PC-3 (cell line): Measurements from ENCODE around the gene GPX6. TPM values are rescaled to one million over a fixed set of nuclear protein-coding genes. Genes with fewer than 3 reads are reported as not detected.
A peak's percentile ranks its signal among the peaks of the same experiment; 100 is the strongest.

Source experiments
- ATAC-seq: fragments of 200-7000 bp; cut with Tn5 transposase; 2 replicates; pipeline ENCODE4 v1.9.1; 2020; ENCODE audit warnings: mild to moderate bottlenecking, moderate library complexity
- BruUV-seq: library from RNA; stranded (reverse); fragments of 400-500 nt; replicated peaks from 2 replicates; lab custom pipeline; 2021; lab: Mats Ljungman, UMichigan
- CTCF ChIA-PET: fragments of 300-600 bp; sonication (Branson Sonifier 250); formaldehyde crosslinking; loops from one replicate; lab custom pipeline; 2022; ENCODE audit warnings: antibody characterized with exemption; lab: Charles Lee
- POLR2A ChIA-PET: fragments of 300-600 bp; sonication (Branson Sonifier 250); formaldehyde crosslinking; loops from one replicate; lab custom pipeline; 2022; ENCODE audit warnings: antibody characterized with exemption; ENCODE audit not compliant: unreplicated experiment; lab: Charles Lee
- DNase-seq: peaks from one replicate; pipeline ENCODE4 v3.0.0-alpha.2; 2015
- H2AFZ ChIP-seq: fragments of 300-600 bp; sonication (generic); 2 replicates; pipeline ENCODE4 v1.6.0; 2016; ENCODE audit warnings: antibody characterized with exemption, low read length
- H3F3A ChIP-seq: fragments of 300-600 bp; sonication (generic); one replicate; pipeline ENCODE4 v1.6.0; 2017; ENCODE audit warnings: antibody characterized with exemption, low read length, control low read depth, mild to moderate bottlenecking; ENCODE audit not compliant: unreplicated experiment
- H3K27ac ChIP-seq: fragments of 300-600 bp; sonication (generic); 2 replicates; pipeline ENCODE4 v1.5.1; 2016; ENCODE audit warnings: mild to moderate bottlenecking, low read length
- H3K27me3 ChIP-seq: fragments of 300-600 bp; sonication (generic); 2 replicates; pipeline ENCODE4 v1.6.1; 2016; ENCODE audit warnings: low read length, mixed read lengths
- H3K36me3 ChIP-seq: fragments of 300-600 bp; sonication (generic); 2 replicates; pipeline ENCODE4 v1.6.1; 2016; ENCODE audit warnings: low read depth, mixed run types, low read length, mixed read lengths
- H3K4me1 ChIP-seq: fragments of 300-600 bp; sonication (generic); 2 replicates; pipeline ENCODE4 v1.5.1; 2016; ENCODE audit warnings: low read length; ENCODE audit not compliant: insufficient read depth
- H3K4me2 ChIP-seq: fragments of 300-600 bp; sonication (generic); 2 replicates; pipeline ENCODE4 v1.6.0; 2016; ENCODE audit warnings: low read length
- H3K4me3 ChIP-seq: fragments of 300-600 bp; sonication (generic); 2 replicates; pipeline ENCODE4 v1.5.1; 2016; ENCODE audit warnings: mild to moderate bottlenecking, low read length, mixed read lengths
- H3K79me2 ChIP-seq: fragments of 300-600 bp; sonication (generic); 2 replicates; pipeline ENCODE4 v1.6.1; 2017; ENCODE audit warnings: low read length, mixed read lengths
- H3K9ac ChIP-seq: fragments of 300-600 bp; sonication (generic); 2 replicates; pipeline ENCODE4 v1.6.0; 2016; ENCODE audit warnings: mild to moderate bottlenecking, low read length
- H3K9me2 ChIP-seq: fragments of 300-600 bp; sonication (generic); replicated peaks from 2 replicates; pipeline ENCODE4 v1.6.1; 2016; ENCODE audit warnings: mixed run types, low read length, mixed read lengths
- H3K9me3 ChIP-seq: fragments of 300-600 bp; sonication (generic); 2 replicates; pipeline ENCODE4 v1.6.1; 2016; ENCODE audit warnings: low read length, mixed read lengths
- H4K20me1 ChIP-seq: fragments of 300-600 bp; sonication (generic); 2 replicates; pipeline ENCODE4 v1.6.1; 2016; ENCODE audit warnings: low read length, mixed read lengths
- CTCF ChIP-seq: fragments of 300-600 bp; sonication (generic); conservative IDR thresholded peaks from 2 replicates; pipeline ENCODE4 v1.5.1; 2017; ENCODE audit warnings: antibody characterized with exemption, low read depth, mild to moderate bottlenecking, low read length
- EZH2 ChIP-seq: fragments of 300-600 bp; sonication (generic); IDR thresholded peaks from one replicate; pipeline ENCODE4 v1.6.1; 2017; ENCODE audit warnings: antibody characterized with exemption, mild to moderate bottlenecking, low read length; ENCODE audit not compliant: unreplicated experiment
- EZH2phosphoT487 ChIP-seq: fragments of 300-600 bp; sonication (generic); IDR thresholded peaks from 2 replicates; pipeline ENCODE4 v1.6.1; 2018; ENCODE audit warnings: mild to moderate bottlenecking, antibody characterized with exemption, low read length, borderline replicate concordance
- intact Hi-C: fragments of 100-400 bp; cut with micrococcal nuclease; formaldehyde crosslinking; loops from 2 replicates; pipeline ENCODE4 v1.9.0; 2023
- total RNA-seq: library from RNA; depleted of rRNA; stranded (reverse); fragments of >200 nt; gene quantifications from 2 replicates; pipeline ENCODE4 v1.2.3, GENCODE V29; 2014

The GPX6 gene
- total RNA-seq, 1 experiment from 2014 or later, result not detected

DNA sequence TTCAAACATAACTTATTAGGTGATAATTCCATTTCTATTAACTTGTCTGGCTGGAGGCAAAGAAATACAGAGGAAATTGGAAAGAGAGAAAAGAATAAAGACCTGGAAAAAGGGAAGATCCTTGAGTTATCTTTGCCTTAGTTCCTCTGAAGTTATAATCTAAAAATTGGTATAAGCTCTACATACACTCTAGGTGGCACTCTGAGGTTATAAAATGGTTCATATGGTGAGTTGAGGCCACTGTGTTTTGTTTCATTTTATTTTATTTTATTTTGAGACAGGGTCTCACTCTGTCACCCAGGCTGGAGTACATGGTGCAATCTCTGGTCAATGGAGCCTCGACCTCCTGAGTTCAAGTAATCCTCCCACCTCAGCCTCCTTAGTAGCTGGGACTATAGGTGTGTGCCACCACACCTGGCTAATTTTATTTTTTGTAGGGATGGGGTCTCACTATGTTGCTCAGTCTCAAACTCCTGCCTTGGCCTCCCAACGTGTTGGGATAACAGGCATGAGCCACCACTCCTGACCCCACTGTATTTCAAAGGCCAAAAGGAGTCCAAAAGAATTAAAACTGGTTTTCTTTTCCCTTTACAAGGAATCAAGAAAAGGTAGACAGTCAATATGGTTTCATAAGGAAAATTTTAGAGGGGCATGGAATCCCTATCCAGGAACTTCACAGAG, 19.4 kb downstream of the GPX6 start:
- intact Hi-C loops, result loop anchor here (1.0 to 2.0 kb wide), 3 partner anchors 47 to 188 kb away; no protein-coding TSS in a partner anchor
- peak; percentile 26 for DNase-seq
- POLR2A ChIA-PET, result no interaction called here

DNA sequence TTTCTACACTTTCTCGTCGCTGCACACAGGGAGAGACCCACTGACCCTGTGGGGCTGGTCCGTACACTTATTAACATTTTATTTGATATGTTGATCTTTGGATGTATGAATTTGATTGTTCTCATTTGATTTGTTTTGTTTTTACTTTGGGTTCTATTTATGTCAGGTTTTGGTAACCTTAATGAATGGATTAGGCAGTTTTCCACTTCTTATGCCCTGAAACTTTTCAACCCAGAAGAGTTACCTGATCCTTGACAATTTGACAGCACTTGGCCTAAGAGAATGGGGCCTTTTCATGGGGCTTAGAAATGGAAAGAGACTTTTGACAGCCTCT, 23.6 kb downstream of the GPX6 start:
- Histone ChIP-seq H3K9me3 (no peaks in the 10 kb centered on the region), H3F3A (no peaks in the 10 kb centered on the region), H3K9me2 (no peaks in the 10 kb centered on the region), H3K4me3 (no peak overlapping the region), H3K4me2 (no peak overlapping the region; the same call in 1 of the 2 replicates), H4K20me1 (no peaks in the 10 kb centered on the region), H3K4me1 (peaks cover 13% of the 10 kb centered on the region), H3K27me3 (no peaks in the 10 kb centered on the region), H2AFZ (no peak overlapping the region), H3K79me2 (no peaks in the 10 kb centered on the region), H3K9ac (no peak overlapping the region), H3K36me3 (no peaks in the 10 kb centered on the region), H3K27ac (no peak overlapping the region)
- ChIA-PET CTCF (no interaction called here), POLR2A (no interaction called here)
- TF ChIP-seq EZH2, result no peak
- no peak for TF ChIP-seq EZH2phosphoT487
- no peak for TF ChIP-seq CTCF
- no peak for DNase-seq
- BruUV-seq, result no TSS peak
- intact Hi-C loops, result no loop called here
- no peak for ATAC-seq

More for the DNA sequence above, 19.4 kb downstream of the GPX6 start:
- Histone ChIP-seq H3F3A (no peaks in the 10 kb centered on the region), H3K4me1 (peaks cover 13% of the 10 kb centered on the region), H3K27me3 (peaks cover 21% of the 10 kb centered on the region; the same call in 1 of the 2 replicates), H3K79me2 (no peaks in the 10 kb centered on the region), H3K4me3 (no peak overlapping the region), H3K36me3 (no peaks in the 10 kb centered on the region), H3K27ac (no peak overlapping the region), H3K4me2 (no peak overlapping the region), H3K9me3 (no peaks in the 10 kb centered on the region), H2AFZ (no peak overlapping the region), H4K20me1 (no peaks in the 10 kb centered on the region), H3K9me2 (no peaks in the 10 kb centered on the region), H3K9ac (no peak overlapping the region)
- peak; percentile 53 for TF ChIP-seq CTCF
- no peak for TF ChIP-seq EZH2
- TF ChIP-seq EZH2phosphoT487, result no peak
- no TSS peak for BruUV-seq
- CTCF ChIA-PET, result interaction anchor here (0.7 to 1.2 kb wide), 4 partner anchors 24 to 88 kb away, joined by 3 to 5 read pairs (median 4); no protein-coding TSS in a partner anchor
- peak; percentile 35; the same call in 1 of the 2 replicates for ATAC-seq

DNA sequence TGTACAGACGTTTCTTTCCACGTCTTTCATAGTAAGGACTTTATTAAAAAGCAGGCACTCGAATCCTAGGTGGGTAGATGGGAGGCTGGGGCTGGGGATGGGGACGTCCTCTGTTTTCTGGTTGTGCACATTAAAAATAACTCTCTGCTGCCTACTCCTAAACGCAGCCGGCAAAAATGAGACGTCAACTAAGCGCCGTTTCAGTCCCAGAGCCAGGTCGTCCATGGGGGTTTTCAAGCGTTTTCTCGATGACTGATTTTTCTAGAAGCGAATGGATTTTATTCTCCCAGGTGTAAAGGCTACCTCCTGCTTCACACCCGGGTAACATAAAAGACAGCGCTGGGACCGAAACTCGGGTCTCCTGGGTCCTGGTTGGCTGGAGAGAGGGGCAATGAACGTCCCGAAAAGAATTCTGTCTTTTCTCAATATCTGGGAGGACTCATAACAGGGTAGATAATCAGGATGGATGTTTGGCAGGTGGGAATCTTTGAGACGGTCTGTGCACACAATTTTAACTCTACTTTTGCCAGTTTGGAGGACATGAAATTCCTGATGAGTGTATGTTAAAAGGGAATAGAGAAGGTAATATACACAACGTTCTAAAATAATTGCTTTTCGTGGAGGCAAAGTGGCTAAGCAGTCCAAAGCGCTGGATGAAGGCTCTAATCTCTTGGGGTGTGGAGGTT, 25.2 kb downstream of the GPX6 start:
- no peaks in the 10 kb centered on the region for H3K27me3 ChIP-seq
- no peaks in the 10 kb centered on the region for H3K79me2 ChIP-seq
- no peak overlapping the region for H3K4me3 ChIP-seq
- H3K4me1 ChIP-seq, result peaks cover 13% of the 10 kb centered on the region
- DNase-seq (no peak), ATAC-seq (no peak)
- H3K9me3 ChIP-seq, result no peaks in the 10 kb centered on the region
- ChIA-PET POLR2A (no interaction called here), CTCF (no interaction called here)
- TF ChIP-seq EZH2phosphoT487, result no peak
- no peak for TF ChIP-seq CTCF
- no peak for TF ChIP-seq EZH2
- H2AFZ ChIP-seq, result no peak overlapping the region
- no TSS peak for BruUV-seq
- H3K36me3 ChIP-seq, result no peaks in the 10 kb centered on the region
- H3K9ac ChIP-seq, result no peak overlapping the region
- no peak overlapping the region for H3K27ac ChIP-seq
- H3K4me2 ChIP-seq, result no peak overlapping the region
- intact Hi-C loops, result no loop called here
- no peaks in the 10 kb centered on the region for H3K9me2 ChIP-seq
- no peaks in the 10 kb centered on the region for H4K20me1 ChIP-seq
- no peaks in the 10 kb centered on the region for H3F3A ChIP-seq
